Uterine smooth muscle cell (primary cell): ENCODE measurements around the gene FXYD2. TPM values are rescaled to one million over a fixed set of nuclear protein-coding genes. Genes with fewer than 3 reads are reported as not detected.

Experiments used
- total RNA-seq: library from RNA; depleted of rRNA; stranded (reverse); fragments of >200 nt; gene quantifications from 2 replicates; pipeline ENCODE4 v1.2.3, GENCODE V29; 2014

FXYD2 gene
- total RNA-seq = not detected in 2 replicates

GRCh38 chr11:117824571-117825537, at the start of gene FXYD2:
Gene FXYD2 (minus strand): TSS chr11:117824744. CDS start chr11:117824678, 66 bp downstream.

GRCh38 chr11:117796872-117797529, 27.5 kb downstream of the FXYD2 start, which contains the start of gene DSCAML1:
Gene DSCAML1 (minus strand): TSS chr11:117797216. CDS start chr11:117797079, 137 bp downstream.

Other genes with a start within 250 kb of the FXYD2 start
- not detected in 2 replicates for gene DSCAML1, start 27.5 kb downstream of the FXYD2 start, total RNA-seq
- gene FXYD6, start 51.9 kb upstream of the FXYD2 start, total RNA-seq = 0.22 and 0.37 TPM in 2 replicates
- gene TMPRSS13, start 104.7 kb upstream of the FXYD2 start, total RNA-seq = under 0.01 TPM in 1 of 2 replicates, not detected in the other
- gene IL10RA, start 161.7 kb upstream of the FXYD2 start, total RNA-seq = 0.50 and 0.66 TPM in 2 replicates